ENCODE measurements around the gene PRKAR2B. TPM values are rescaled to one million over a fixed set of nuclear protein-coding genes. Genes with fewer than 3 reads are reported as not detected.

PRKAR2B gene
- total and polyA plus RNA-seq, 2 of the 4 experiments (the other 2 are of a cell fraction): 3.0 to 3.1 TPM

- H3K27me3 ChIP-seq (ENCODE audit: control insufficient read depth, insufficient read depth, low read length): no peaks in the 10 kb centered on the region
- no peak overlapping the region for H2BK20ac ChIP-seq (ENCODE audit: low read depth, low read length)
- H3K4me1 ChIP-seq (ENCODE audit: control insufficient read depth, insufficient read depth, low read length): no peaks in the 10 kb centered on the region
- ATAC-seq (ENCODE audit: low read depth) (no peak), DNase-seq (no peak)
- ChIA-PET POLR2A (ENCODE audit: unreplicated experiment) (no interaction called here), CTCF (interaction anchor here (0.7 to 1.6 kb wide), 2 partner anchors 123 to 607 kb away, joined by 3 to 5 read pairs; no protein-coding TSS in a partner anchor)
- no peaks in the 10 kb centered on the region for H3K9me1 ChIP-seq (ENCODE audit: insufficient read depth, low read length)
- H3K18ac ChIP-seq (ENCODE audit: low read depth, low read length): no peak overlapping the region
- H3K9me3 ChIP-seq (ENCODE audit: control insufficient read depth, insufficient read depth, low read length): no peaks in the 10 kb centered on the region
- H2AK5ac ChIP-seq (ENCODE audit: low read depth, low read length): no peak overlapping the region
- intact Hi-C loops (cut with micrococcal nuclease): no loop called here
- BruUV-seq (replicated peaks): no TSS peak
- no peak overlapping the region for H2BK120ac ChIP-seq (ENCODE audit: low read depth, low read length)
- H4K5ac ChIP-seq (ENCODE audit: low read depth, low read length): no peak overlapping the region
- H3K56ac ChIP-seq (ENCODE audit: extremely low read depth, insufficient read depth, low read length): no peak overlapping the region
- H3K9ac ChIP-seq (ENCODE audit: low read depth, low read length): no peak overlapping the region
- H3K4me3 ChIP-seq (ENCODE audit: insufficient read depth, low read depth, low read length): no peak overlapping the region
- H3K27ac ChIP-seq (ENCODE audit: insufficient read depth, low read length): no peak overlapping the region
- in situ Hi-C loops (cut with MboI; ENCODE audit: low sequenced_read_pairs): no loop called here
- H2AFZ ChIP-seq (replicated peaks; ENCODE audit: low read length, poor library complexity): no peak overlapping the region
- no peak overlapping the region for H2BK15ac ChIP-seq (ENCODE audit: low read depth, low read length)
- 100% methylated on average over 1 of the region's 2 CpGs; no CpG with 5 or more reads in 1 of the 2 experiments for WGBS, 2 experiments (ENCODE audit: extremely low coverage in 2 of 2, insufficient read length in 1 of 2)
- H2AK9ac ChIP-seq (replicated peaks; ENCODE audit: low read depth, low read length, poor library complexity): no peak overlapping the region
- no peak overlapping the region for H2BK5ac ChIP-seq (ENCODE audit: low read depth, low read length, poor library complexity, severe bottlenecking)
- TF ChIP-seq NFE2L2 (IDR thresholded peaks at IDR 0.05; ENCODE audit: low read depth, low read length): no peak
- TF ChIP-seq FOS (IDR thresholded peaks at IDR 0.05; ENCODE audit: low read depth, low read length): no peak
- no peak for TF ChIP-seq POLR2A (IDR thresholded peaks at IDR 0.05; ENCODE audit: low read depth, low read length)
- no peak for TF ChIP-seq MXI1 (IDR thresholded peaks at IDR 0.05; ENCODE audit: borderline replicate concordance, low read depth, low read length)
- no peak overlapping the region for H3K4me2 ChIP-seq (ENCODE audit: low read depth, low read length)
- H3K23ac ChIP-seq (ENCODE audit: low read depth, low read length): no peak overlapping the region
- H4K20me1 ChIP-seq (ENCODE audit: insufficient read depth, low read length): no peaks in the 10 kb centered on the region
- H4K91ac ChIP-seq (ENCODE audit: insufficient read depth, low read depth, low read length): no peak overlapping the region
- H3K14ac ChIP-seq (replicated peaks; ENCODE audit: low read depth, low read length): no peak overlapping the region
- dilution Hi-C loops (cut with HindIII; ENCODE audit: low sequenced_read_pairs, unreplicated experiment): no loop called here
- H3K4ac ChIP-seq (ENCODE audit: low read depth, low read length): no peak overlapping the region
- H4K8ac ChIP-seq (ENCODE audit: low read depth in 2 of 2, low read length in 2 of 2): no peak overlapping the region
- H3K79me1 ChIP-seq (ENCODE audit: low read depth in 1 of 2, low read length in 2 of 2): no peaks in the 10 kb centered on the region
- H3K36me3 ChIP-seq (ENCODE audit: control insufficient read depth, insufficient read depth, low read length): no peaks in the 10 kb centered on the region
These were observed 36.6 kb upstream of the PRKAR2B start for GRCh38 chr7:107007892-107008287.

Data from IMR-90 (cell line).